GM18526 (cell line): Measurements from ENCODE around the gene APMAP.

Experiments used
- POLR2A ChIP-seq: IDR thresholded peaks from 3 replicates; pipeline ENCODE4 v1.6.1; 2011; ENCODE audit not compliant: insufficient read length; ENCODE audit errors: extremely low read depth

The APMAP gene

DNA sequence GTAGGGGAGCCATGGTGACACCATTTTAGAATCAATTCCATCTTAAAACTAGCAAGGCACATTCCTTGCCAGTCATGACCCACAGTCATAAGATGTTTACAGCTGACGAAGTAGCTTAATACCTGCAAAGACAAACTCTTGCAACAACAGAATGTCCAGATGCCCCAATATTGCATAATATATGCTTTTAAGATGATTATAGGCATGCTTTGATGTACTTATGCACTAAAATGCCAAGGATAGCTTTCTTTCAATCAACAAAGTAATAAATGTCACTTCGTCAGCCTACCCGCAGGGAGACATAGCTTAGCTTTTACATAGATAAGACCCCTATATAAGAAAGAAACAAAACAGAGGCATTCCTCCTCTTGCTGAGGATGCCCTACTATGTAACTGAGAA lies 38.7 kb upstream of the APMAP start:
- no peak for TF ChIP-seq POLR2A

DNA sequence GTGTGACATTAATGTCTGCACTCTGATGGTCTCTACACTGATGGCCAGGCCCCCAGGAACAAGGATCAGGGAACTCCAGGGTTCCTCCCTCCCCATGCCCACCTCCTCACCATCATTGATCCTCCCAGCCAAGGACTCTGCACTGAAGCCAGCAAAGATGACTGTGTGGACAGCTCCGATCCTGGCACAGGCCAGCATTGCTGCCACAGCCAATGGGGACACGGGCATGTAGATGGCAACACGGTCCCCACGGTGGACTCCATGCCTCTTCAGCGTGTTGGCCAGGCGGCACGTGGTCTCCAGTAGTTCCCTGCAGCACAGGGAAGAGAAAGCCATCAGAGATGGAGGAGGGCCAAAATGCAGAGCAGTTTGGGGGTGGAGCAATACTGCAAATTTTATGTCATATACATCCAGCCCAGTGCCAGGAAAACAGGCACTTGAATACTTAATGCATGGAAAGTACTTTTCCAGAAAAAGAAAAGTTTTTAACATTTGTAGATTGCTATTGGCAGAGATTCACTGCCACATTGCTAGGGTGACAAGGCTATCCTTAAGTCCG lies 38.2 kb upstream of the APMAP start:
- no peak for TF ChIP-seq POLR2A

DNA sequence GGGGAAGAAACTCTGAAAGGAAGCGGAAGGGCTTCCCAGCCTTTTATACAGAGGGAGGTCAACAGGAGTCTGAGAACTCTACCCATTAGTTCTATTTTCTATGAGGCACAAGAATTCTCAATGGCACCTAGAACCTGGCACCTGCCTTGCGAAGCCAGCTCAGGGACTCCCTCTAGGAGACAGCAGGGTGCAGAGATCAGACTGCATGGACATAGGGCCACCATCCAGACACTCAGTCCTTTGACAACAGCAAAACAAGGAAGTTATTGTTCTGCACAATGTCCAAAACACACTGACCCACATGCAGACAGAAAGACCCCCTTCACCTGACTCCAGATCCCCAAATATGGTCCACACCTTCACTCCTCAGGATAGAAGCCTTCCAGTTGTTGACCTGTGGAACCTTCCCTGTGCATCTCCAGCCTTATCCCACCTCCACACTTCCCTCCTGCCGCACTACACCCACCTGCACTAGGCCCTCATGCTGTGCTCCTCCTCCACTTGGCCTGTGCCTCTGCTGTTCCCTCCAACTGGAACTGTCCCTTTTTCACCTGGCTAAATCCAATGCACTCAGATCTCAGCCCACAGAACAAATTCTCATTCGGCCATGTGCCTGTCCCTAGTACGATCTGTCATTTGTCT lies 37.6 kb upstream of the APMAP start:
- TF ChIP-seq POLR2A: no peak

DNA sequence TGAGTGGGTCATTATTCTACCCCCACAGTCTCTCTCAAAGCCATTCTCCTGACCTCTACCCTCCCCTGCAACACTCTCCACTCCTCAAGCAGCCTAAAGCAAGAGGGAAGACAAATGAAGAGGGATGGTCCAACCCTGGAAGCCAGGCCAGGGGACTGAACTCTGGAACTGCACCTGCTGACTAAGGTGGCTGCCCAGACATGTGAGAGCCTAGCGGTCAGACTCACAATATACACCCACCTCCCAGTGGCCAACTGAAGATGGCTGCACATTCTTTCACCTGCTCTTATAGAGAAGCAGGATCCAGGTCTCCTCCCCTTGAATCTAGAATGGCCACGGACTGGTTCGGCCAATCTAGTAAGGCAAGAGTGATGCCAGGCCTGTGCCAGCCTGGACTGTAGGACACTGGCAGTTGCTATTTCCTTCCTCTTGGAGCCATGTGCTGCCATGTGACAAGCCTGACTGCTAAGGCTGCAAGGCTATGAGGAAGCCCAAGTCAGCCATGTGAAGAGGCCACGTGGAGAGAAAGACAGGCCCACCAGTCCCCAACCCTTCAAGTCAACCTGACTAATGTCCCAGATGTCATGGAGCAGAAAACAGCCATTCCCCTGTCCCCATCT lies 33.5 kb upstream of the APMAP start:
- TF ChIP-seq POLR2A: no peak

DNA sequence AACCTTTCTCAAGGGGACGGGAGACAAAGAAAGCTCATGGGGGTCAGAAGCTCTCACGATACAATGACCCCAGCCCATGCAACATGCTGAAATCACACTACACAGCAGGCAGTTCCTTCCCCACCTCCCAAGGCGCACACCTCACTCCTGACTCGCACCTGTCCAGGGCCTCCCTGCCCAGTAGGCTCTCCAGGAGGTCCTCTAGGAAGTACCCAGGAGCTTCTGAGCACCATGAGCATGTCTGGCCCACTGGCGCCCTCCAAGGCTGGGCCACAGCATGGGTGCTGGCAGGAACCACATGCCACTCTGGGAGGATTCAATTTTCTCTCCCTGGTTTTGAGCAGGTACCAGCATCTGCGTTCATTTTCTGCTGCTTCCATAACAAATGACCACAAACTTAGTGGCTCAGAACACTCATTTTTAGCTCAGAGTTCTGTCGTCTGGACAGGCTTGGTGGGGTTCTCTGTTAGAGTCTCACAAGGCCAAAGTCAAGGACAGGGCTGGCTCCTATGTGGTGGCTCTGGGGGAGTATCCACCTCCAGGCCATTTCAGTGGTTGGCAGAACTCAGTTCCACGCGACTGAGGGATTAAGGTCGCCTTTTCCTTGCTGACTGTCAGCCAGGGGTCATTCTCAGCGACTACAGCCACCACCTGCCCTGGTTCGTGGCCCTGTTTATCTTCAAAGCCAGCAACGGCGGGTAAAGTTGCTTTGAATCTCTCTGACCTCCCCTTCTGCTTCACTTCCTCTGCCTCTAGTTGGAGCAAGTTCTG lies 32.7 kb upstream of the APMAP start:
- TF ChIP-seq POLR2A: no peak

DNA sequence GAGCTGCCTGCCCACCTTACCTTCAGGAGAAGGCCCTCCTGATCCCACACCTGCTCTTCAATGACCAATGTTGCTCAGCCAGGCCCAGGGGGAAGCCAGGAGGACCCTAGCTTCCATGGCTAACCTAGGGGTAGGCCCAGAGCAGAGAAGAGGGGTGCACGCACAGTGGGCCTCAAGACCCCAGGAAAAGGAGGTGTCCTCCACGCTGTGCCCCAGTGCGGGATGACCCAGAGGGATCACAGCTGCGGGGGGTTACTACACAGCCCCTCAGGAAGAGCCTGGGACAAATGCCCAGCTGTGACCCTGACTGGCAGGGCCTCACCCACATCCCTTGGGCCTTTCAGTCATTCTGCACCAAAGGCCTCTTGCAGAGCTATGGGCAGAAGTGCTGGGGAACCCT lies 31.6 kb upstream of the APMAP start:
- TF ChIP-seq POLR2A: no peak

DNA sequence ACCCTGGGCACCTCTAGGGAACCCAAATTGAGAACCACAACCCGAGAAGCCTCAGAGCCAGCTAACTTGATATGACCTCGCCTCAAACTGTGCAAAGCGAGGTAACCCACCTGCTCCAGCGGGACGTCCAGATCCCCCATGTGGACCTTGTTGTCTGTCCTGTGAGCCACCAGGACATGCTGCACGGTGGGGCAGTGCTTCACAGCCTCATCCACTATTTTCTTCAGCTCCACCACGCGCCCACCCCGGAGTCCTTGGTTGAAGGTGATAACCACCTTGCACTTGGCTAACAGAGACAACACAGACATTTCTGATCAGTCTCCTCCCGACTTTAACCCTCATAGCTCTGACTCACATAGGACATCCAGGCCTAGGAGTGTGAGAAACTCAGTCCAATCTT lies 30.8 kb upstream of the APMAP start:
- TF ChIP-seq POLR2A: no peak

DNA sequence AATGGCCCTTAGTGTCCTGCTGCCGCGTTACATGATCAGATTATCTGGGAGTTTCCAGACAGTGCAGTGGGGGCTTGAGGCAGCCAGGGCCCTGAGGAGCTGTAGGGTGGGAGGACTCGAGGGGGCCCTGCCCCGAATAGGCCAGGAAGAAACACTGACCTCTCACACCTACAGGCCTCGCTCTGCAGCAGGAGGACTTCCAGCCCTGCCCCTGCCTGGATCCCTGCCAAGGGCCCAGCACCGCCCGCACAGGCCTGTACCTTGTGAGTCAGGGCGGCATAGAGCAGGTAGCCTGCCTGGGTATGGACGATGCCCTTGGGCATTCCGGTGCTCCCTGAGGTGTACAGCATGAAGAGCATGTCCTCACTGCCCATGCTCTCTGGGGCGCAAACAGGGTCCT lies 30.1 kb upstream of the APMAP start:
- no peak for TF ChIP-seq POLR2A

DNA sequence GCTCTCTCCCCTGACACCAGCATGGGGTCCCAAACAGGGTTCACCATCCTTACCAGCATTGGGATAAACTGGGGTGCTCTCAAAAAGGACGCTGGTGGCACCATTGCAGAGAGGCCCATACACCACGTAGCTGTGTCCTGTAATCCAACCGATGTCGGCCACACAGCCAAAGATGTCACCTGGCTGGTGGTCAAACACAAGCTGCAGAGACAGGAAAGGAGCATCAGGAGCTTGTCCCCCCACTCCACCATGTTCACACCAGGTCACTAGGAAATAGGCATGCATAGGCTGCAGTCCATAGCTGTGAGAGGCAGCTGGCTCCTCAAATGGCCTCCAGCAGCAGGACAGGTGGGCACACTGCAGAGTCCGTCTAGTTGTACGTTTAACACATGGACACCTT lies 28.8 kb upstream of the APMAP start:
- no peak for TF ChIP-seq POLR2A

DNA sequence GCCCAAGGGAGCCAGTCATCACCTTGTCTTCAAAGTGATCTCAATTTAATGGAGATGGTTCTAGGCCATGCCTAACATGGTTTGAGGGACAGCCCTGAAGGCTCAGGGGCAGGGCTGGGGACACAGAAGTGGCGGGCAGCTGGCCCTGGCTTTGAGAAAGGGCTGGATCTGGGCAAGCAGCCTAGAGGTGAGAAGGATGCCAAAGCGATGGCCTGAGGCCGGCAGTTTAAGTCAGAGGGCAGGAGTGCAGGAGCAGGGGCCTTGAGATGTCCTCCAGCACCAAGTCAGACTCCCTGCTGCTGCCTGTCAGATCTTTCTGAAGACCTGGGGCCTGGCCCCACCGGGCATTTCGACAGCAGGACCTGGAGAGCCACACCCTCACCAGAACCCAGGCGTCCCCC lies 28.4 kb upstream of the APMAP start:
- no peak for TF ChIP-seq POLR2A

DNA sequence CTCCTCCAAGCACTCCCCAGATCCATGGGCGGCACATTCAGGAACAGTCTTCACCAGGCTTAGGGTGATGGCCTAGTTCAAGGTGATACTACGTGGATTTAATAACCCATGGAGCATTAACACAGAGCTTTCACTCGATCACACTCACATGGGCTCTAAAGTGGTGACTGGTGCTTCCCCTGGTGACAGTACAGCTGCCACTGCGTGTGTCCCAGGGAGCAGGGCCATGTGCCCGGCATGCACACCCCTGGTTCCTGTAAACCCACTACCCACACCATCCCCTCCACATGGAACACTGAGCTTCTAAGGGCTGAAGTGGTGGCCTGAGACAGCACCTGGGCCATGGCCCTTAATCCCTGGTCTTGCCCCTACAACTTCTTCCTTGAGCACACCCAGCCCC lies 27.8 kb upstream of the APMAP start:
- no peak for TF ChIP-seq POLR2A

DNA sequence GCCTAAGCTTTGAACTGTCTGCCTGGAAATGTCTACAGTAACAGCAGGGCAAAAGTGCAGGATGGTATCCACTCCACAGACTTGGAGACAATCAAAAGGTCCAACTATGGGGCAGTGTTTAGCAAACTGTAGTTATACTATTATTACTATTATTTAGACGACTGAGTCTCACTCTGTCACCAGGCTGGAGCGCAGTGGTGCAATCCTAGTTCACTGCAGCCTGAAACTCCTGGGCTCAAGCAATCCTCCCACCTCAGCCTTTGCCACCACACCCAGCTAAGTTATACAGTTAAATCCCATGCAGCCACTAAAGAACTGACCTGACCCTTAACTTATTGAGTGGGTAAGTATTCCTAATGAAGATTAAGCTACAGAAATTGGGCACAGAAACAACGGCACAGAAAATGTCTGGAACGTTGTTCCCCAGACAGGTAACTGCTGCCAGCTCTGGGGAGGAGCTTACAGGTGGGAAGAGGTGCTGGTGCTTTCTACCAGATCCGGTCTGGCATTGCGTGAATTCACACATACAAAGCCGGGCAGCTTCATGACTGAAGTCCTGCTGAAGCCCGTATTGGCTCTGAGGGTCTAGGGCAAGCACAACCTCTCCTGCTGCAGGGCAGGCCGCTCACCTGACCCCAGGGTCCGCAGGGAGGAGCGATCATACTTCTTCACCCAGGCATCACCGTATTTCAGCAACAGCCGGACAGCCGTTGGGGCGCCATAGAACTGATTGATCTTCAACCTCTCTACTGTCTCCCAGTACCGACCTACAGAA lies 27.0 kb upstream of the APMAP start:
- TF ChIP-seq POLR2A: no peak

DNA sequence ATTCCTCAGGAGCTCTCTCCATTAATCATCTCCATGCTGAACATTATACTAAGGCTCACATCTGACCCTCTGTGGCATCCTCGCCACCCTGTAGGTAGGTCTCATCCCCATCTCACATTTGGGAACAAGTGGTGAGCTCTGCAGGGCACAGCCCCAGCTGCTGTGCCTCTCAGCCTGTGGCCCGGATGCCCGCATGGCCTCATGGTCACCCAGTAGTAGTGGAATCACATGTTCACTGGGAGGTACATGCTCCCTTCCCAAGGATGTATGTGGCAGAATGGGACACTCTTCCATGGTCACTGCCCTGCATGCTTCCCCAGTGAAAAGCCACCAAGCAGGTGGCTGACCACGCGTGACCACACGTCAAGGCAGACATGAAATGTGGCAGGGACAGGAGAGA lies 26.3 kb upstream of the APMAP start:
- no peak for TF ChIP-seq POLR2A

DNA sequence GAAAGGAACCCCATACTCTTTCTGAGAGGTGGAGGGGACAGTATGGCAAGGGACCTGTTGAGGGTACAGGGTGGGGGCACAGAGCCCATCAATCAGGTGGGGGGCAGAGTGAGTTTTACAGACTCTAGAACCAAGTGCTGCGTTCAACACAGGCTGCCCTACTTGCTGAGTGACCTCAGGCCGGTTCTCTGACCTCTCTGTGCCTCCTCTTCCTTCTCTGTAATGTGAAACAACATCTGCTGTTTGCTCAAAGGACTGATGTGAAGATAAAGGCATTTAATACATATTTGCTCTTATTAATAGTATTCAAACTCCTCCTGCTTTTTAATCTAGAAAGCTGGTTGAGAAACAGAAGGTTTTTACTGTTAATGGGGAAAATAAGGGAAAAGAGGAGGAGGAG lies 25.9 kb upstream of the APMAP start:
- no peak for TF ChIP-seq POLR2A

DNA sequence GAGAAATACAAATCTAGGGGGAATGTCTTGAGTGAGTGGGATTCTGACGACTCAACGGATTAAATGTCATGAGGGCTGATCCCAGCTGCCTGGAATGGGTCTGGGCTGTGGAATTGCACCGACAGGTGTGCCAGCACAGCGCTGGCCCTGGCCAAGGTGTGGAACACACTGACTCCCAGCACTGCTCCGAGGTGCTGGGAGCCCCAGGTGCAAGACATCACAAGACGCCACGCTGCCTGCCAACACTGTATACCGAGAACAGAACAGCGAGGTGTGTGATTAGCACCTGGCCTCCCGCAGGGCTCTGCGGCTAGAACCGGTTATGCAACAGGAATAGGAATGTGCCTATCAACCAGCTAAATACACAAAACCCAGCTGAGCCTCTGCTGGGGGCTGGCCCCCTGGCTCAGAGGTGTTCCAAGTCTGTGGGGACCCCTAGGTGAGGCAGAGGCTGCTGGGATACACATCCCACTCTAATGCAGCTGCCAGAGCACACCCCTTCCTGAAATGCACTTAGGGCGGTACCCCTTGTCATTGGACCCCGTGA lies 24.8 kb upstream of the APMAP start:
- TF ChIP-seq POLR2A: no peak
